Umbilical cord (tissue), 2 donors: ENCODE results near the gene HOXB7. TPM values are rescaled to one million over a fixed set of nuclear protein-coding genes. Genes with fewer than 3 reads are reported as not detected.

Experiments
- DNase-seq: peaks from one replicate; pipeline ENCODE4 v3.0.0-alpha.2; 2015; ENCODE audit warnings: low spot score
- total RNA-seq: library from RNA; depleted of rRNA; stranded (reverse); fragments of >200 nt; gene quantifications from one replicate; pipeline ENCODE4 v1.2.3, GENCODE V29; 2014; ENCODE audit warnings: low replicate concordance; ENCODE audit not compliant: insufficient read depth

Gene HOXB7
- total RNA-seq, 1 donor from 2014 or later = 0.96 TPM

- DNase-seq = no peak
Observed at GRCh38 chr17:48567209-48567608, 43.6 kb downstream of the HOXB7 start.

- no peak for DNase-seq
Observed at GRCh38 chr17:48566717-48567116, 44.1 kb downstream of the HOXB7 start.

DNA sequence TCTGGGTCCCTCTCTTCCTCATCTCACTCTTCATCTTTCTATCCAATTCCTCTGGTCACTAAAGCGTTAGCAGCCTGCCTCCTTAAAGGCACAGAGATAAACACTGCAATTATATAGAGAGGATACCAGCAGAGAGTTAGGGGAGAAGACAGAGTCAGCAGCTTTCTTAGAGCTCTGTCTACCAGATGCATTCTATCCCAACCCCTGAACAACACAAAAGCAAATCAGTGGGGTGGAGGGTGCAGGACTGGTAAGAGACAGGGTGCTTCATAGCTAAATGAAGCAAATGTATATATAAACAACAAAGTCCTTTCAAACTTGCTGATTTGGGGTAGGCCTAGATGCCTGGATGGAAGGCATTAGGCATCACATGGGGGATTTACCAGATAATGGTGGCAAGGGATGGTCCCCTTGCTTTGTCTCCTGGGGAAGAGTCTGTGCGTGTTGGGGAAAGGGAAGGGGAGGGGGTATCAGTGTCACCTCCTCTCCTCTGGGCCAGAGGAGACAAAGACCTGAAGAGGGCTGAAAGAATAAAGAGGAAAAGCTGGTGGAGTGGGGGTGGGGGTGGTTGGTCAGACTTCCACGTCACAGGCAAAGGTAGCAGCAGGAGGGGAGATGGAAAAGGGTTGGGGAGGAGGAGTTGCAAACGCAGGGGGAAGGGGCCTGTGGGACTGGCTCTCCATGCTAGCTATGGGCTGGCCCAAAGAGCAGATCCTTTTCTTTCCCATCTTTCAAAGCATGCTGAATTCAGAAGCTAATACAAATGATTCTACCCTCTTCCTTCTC is 44.7 kb downstream of the HOXB7 start:
- no peak for DNase-seq

DNA sequence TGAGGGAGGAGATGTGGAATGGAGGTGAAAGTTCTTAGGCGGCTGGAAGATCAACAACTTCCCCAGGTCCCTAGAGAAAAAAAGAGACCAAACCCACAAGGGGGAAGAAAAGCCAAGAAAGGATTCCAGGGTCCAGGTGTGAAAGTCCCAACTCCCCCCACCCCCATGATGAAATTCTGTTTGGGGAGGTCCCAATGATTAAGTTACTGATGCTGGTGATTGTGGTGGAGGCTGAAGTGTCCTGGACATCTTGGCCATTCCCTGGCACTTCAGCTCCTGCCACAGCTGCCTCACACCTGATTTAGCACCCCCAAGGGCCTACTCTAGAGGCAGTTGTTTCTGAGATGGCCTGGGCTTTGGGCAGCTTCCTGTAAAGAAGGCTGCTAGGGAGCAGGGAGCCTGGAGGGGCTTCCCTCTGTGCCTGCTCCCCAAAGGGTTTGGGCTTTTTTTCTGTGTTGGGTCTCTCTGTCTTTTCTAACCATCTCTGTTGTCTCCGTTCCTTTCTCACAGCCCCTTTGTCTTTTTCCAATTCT is 45.7 kb downstream of the HOXB7 start:
- DNase-seq = no peak

GRCh38 chr17:48564188-48565021 is 46.4 kb downstream of the HOXB7 start:
- DNase-seq = no peak

- no peak for DNase-seq
Observed at GRCh38 chr17:48563867-48564187, 47.0 kb downstream of the HOXB7 start.

- DNase-seq = no peak
Observed at GRCh38 chr17:48563385-48563838, 47.4 kb downstream of the HOXB7 start.

- DNase-seq = no peak
Observed at GRCh38 chr17:48562934-48563333, 47.9 kb downstream of the HOXB7 start.

DNA sequence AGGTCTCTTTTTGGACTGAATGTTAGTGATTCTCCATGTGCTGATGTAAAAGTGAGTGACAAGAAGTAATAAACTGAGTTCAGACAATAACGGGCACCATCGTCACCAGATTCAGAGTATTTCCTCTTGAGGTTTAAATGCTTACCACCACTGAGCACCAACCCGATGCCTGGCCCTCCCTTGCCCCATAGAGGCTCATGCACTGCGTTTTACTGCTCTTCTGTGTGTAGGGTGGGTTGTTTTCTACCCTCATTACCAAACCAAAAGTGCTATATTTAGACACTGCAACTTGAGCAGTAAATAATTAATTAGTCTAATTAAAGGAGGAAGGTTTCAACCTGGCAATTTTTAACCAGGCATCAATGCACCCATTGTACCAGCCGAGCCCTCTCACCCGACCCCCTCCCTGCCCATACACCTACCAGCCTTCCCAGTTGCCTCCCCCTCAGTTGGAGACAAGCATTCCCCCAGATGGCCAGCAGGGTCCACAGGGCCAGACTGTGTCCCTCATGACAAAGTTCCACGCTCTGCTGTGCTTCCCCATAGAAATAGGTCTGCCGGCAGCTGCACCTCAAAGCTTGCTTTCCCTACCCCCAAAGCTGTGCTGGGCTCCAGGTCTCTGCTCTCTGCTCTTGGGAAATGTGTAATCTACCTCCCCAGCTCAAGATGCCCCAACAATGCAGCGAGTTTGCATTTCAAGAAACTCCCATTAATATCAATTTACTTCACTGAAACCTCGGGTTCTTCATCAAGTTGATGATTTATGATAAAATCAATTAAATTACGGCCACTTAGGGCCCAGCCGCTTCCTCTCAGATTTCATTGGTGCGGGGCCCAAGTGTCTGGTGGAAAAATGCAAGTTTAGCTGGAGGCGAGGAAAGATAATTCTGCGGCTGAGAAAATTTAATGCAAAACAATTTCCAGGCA is 48.7 kb downstream of the HOXB7 start:
- no peak for DNase-seq

GRCh38 chr17:48559840-48560817 is 50.7 kb downstream of the HOXB7 start:
- no peak for DNase-seq

GRCh38 chr17:48559122-48559839 is 51.5 kb downstream of the HOXB7 start:
- DNase-seq = no peak

GRCh38 chr17:48558831-48559121 is 52.0 kb downstream of the HOXB7 start:
- DNase-seq = no peak

GRCh38 chr17:48558057-48558830 is 52.6 kb downstream of the HOXB7 start:
- DNase-seq = no peak

Other genes with a start within 250 kb of the HOXB7 start
- gene SKAP1, start 180.8 kb downstream of the HOXB7 start, total RNA-seq = not detected
- 0.96 TPM for gene HOXB1, start 80.0 kb downstream of the HOXB7 start, total RNA-seq
- 9.9 TPM for gene HOXB2, start 65.9 kb downstream of the HOXB7 start, total RNA-seq
- 3.4 TPM for gene HOXB4, start 32.7 kb downstream of the HOXB7 start, total RNA-seq
- 18.3 TPM for gene HOXB3, start 20.8 kb downstream of the HOXB7 start, total RNA-seq
- not detected for gene HOXB5, start 17.2 kb downstream of the HOXB7 start, total RNA-seq
- gene HOXB6, start 6.0 kb downstream of the HOXB7 start, total RNA-seq = not detected
- not detected for gene HOXB8, start 4.3 kb upstream of the HOXB7 start, total RNA-seq
- 0.24 TPM for gene HOXB9, start 15.3 kb upstream of the HOXB7 start, total RNA-seq
- not detected for gene PRAC1, start 111.5 kb upstream of the HOXB7 start, total RNA-seq
- gene PRAC2, start 112.2 kb upstream of the HOXB7 start, total RNA-seq = not detected
- 0.72 TPM for gene HOXB13, start 117.7 kb upstream of the HOXB7 start, total RNA-seq
- gene TTLL6, start 206.2 kb upstream of the HOXB7 start, total RNA-seq = not detected
- 120 TPM for gene CALCOCO2, start 220.0 kb upstream of the HOXB7 start, total RNA-seq